HG02840 (cell line): ENCODE results near the gene PDGFD.

Source experiments
- ATAC-seq: cut with Tn5 transposase; IDR thresholded peaks from one replicate; pipeline ENCODE4 v1.9.1; 2021; ENCODE audit warnings: mild to moderate bottlenecking, moderate library complexity, moderate number of reproducible peaks; ENCODE audit not compliant: unreplicated experiment, low FRiP score

Gene PDGFD

DNA sequence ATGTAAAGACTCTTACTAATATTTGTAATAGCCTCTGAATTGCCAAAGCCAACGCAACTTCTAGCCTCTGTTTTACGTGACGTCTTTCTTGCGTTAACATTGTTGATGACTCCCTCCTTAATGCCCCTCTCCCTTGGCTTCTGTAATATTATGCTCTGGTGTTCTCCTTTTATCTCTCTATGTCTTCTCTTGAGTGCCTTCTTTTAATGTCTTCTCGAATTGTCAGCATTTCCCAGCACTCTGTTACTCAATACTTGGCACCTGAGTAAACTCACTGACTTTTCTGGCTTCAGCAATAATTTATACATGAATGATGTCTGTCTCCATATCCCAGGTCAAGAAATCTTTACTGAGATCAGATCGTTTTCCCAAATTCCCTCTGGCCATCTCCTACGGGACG is 196.0 kb downstream of the PDGFD start:
- ATAC-seq: no peak

DNA sequence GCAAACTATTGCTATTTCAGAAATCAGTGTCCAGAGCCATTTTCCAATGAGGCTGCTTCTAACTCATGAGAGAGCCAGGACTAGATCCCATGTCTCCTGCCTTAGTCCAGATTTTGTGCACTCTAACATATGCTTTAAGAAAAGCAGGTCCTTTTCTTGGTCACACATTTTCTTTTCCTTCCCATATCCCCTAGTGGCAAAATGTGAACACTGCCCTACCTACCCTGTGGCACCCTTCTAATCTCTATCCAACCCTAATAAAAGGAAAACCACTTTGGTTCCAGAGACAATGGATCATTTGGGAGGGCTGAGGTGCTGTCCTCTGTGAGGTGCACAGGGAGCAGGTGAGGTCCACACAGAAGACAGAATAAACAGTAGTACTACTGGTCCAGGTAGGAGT is 199.6 kb downstream of the PDGFD start:
- no peak for ATAC-seq

DNA sequence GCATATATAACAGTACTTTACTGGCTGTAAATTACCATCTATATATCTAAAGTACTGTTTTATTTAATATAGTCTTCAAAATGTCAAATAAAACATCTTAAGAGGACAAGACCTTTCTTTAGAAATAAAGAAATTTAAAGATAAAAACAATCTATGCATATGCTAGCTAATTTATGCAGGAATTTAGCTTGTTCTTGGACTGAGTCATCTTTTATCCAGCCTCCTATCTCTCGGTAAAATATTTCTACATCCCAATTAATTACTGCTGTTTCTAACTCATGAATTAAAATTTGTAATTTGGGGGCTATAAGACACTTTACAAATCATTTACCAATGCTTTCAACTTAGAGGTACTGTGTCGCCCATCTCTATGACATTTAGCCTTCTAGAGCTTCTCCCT is 200.3 kb downstream of the PDGFD start:
- ATAC-seq: no peak

DNA sequence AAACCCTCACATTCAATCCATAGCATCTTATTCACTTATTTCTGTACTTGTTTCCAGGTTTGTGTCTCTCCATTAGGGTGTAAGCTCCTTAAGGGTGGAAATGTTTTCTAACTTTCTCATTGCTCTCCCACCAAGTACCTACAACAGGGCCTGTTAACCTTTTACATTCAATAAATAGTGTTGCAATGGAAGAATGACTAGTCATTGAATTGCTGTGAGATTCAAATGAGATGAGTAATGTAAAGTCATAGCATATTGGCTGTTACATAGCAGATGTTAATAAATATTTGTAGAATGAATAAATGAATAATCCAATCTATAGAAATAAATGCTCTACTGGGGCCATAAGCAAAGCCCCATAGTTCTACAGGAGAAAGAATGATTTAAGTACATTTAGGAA is 202.9 kb downstream of the PDGFD start:
- ATAC-seq: no peak

DNA sequence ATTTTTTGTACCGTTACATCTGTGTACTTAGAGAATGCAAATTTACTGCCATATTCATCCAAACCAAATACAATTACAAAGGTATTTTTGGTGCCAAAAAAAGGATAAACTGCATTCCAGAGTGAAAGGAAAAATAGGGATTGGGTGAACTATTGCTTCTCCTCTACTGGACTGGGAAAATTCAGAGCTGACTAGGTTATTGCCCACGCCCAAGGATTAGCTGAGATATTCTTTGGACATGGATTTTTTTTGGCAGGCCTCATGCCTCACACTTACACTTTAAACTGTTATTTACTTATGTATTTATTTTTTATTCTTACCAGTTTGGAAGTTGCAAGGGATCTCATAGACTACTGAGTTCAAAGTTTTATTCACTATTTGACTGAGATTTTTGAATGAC is 203.8 kb downstream of the PDGFD start:
- ATAC-seq: no peak

- peak; percentile 100 for ATAC-seq
Measured at GRCh38 chr11:103959279-103959942, 204.5 kb downstream of the PDGFD start.

GRCh38 chr11:103958475-103959215 is 205.3 kb downstream of the PDGFD start:
- ATAC-seq: peak; percentile 44

DNA sequence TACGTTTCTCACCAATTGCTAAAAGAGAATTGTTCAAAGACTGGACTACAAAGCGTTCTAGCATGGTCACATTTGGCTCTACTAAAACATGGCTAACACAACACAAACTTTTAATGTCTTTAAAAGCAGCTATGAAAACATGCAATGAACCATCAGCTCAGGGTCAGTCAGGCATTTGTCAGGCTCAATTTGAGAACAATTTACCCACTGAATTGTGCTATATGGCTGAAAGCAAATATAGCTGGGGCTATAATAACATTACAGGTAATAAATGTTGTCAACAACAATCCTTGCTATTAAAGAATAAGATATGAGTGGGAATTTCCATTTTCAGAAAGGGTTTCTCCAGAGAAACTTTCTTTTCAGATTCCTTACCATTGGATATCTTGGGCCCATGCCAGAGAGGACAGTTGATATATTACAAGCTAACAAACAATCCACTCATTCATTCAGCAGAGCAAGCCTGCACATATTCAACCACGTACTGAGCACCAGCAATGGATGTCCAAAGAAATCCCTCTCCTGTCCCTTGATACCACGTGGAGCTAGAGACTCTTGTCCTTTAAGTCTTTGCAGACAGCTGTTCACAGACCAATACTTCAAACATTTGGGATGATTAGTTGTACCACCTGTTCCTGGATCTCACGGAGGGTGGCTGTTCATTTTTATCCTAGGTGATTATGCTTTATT is 210.0 kb downstream of the PDGFD start:
- ATAC-seq: no peak

GRCh38 chr11:103949781-103950180 is 214.2 kb downstream of the PDGFD start:
- no peak for ATAC-seq

GRCh38 chr11:103948187-103948763 is 215.7 kb downstream of the PDGFD start:
- no peak for ATAC-seq

GRCh38 chr11:103947546-103947919 is 216.4 kb downstream of the PDGFD start:
- no peak for ATAC-seq

DNA sequence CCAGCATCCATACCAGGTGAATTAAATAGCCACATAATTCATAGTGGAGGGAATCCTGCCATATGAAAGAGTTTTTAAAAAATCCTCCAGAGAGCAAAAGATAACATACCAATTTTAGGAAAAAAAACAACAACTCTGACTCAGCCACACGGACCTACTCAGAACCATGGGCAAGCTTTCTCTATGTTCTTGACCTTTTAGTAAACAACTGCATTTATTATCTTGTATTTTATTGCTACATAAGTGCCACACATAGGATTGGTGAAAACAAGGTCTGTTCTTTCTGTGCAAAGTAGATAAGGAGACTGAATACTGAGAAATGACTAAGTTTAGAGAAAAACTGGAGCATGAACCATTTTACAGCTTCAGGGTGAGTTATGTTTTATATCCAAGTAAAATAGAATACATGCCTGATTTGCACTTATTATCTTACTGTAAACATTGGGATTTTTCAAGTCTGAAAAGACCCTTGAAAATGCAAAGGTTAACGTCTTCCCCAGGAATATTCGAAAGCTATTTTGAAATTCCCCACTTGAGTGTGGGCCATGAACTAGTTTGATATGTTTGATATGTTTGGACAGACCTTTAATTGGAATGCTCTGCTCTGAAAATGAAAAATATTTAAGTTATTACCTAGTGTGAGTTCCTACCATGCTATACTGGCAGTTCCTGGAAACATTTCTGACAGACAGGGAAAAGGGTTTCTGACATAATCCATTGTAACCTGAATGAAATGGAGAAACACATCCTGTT is 217.0 kb downstream of the PDGFD start:
- ATAC-seq: no peak

DNA sequence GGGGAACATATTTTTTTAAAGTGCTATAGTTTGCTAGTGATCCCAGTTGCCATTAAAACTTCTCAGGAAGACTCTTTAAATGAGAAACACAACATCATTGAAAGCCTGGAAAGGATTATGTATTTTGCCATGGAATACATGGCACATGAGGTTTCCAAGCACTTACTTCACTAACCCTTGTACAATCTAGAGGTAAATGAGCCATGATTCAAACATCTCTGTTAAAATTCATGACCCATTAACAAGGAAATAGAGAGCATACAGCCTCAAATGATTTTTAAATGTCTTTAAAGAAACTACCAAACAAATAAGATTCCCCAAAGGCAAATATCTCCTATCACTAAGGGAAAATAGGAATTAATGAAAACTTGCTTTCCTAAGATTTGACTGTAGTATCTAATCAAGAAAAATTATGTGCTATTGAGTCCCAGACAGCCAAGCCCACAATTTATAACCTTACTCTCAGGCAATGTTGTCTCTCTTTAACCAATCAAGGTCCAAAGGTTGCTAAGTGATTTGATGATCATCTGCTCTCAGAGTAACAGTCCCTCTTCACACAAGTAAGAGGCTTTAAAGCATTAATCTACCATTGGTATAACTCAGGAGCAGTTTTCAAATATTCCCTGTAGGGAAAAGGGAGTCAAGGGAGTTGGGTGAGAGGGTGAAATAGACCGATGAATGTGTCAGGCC is 219.6 kb downstream of the PDGFD start:
- ATAC-seq: no peak

DNA sequence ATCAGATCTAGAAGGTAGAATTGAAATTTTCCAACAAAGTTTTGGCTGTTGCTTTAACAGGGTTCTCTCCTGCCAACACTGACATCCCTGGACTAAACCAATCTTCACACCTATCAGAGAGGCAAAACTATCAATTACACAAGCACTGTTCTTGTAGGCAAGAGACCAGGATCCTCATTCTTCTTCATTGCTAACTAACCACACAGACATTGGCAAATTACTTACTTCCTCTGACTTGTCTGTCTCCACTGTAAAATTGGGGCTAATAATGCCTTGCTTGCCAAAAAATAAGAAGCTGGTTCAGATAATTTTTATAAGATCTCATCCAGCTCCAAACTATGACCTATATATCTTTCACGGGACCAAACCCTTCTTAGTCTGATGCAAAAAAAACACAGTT is 221.3 kb downstream of the PDGFD start:
- no peak for ATAC-seq

- ATAC-seq: no peak
Measured at GRCh38 chr11:103940551-103940950, 223.4 kb downstream of the PDGFD start.

DNA sequence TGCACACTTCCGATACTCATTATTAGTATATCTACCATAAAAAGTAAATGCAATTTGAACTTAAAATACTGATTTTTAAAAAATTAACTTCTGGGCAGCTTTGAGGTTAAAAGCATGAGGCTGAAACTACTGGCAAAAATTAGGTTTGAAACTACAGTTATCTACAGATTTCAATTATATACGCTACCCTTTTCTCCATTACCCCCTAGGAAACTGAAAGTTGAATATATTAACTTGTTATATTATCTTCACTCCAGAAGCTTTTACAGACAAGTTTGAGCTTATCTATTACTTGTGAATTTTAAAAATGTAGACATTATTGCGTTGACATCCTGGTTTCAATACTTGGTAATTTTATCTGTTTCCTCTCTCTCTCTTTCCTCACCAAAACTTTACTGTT is 224.3 kb downstream of the PDGFD start:
- ATAC-seq: no peak

GRCh38 chr11:103936059-103936458 is 227.9 kb downstream of the PDGFD start:
- ATAC-seq: no peak

- no peak for ATAC-seq
Measured at GRCh38 chr11:103935219-103935618, 228.7 kb downstream of the PDGFD start.

DNA sequence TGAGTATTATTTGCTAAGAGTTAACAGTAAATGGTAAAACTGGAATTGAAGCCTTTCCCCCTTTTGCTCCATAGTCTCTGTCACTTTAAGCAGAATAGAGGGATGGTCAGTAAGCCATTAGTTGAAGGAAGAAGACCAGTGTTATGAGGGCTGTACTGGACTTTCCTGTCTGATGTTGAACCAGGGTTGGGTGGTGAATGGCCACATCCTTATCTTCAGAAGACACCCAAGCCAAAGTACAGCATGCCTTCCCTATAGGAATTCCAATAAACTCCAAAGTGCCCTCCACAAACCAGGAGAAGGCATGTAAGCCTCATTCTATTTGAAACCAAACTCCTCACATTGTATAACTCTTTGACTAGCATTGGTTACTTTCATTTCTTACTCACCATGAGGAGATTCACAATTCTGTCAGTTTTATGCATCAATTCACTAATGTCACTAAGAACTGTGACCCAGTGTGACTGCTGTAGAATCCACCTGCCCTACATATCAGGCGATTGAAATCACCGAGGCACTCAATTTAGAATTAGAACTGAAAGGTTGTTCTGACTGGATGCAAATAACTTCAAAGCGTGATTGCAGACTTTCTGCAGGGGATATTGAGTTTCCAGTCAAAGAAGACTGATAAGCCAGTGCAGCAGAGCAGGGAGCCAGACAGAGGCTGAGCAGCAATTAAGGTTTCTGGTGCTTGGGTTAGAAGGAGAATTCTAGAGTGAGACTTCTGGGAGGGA is 234.6 kb downstream of the PDGFD start:
- ATAC-seq: peak; percentile 96
